GM10248 (cell line): ENCODE results near the gene NR5A1.

Experiments used
- CTCF ChIA-PET: fragments of 300-600 bp; sonication (Branson Sonifier 250); formaldehyde crosslinking; extraction: SDS; loops from one replicate; lab custom pipeline; 2021; ENCODE audit warnings: antibody characterized with exemption; lab: Yijun Ruan, JAX
- POLR2A ChIA-PET: fragments of 350-650 bp; sonication (Branson Sonifier 250); formaldehyde crosslinking; extraction: SDS; loops from one replicate; lab custom pipeline; 2020; ENCODE audit warnings: antibody characterized with exemption; lab: Yijun Ruan, JAX
- DNase-seq: peaks from one replicate; pipeline ENCODE4 v3.0.0; 2012; ENCODE audit errors: extremely low spot score
- TF ChIP-seq, protein P1 (sequence below): IDR thresholded peaks from 2 replicates; pipeline ENCODE4 v1.5.1; 2012; ENCODE audit warnings: mild to moderate bottlenecking, low read depth; ENCODE audit errors: extremely low read depth, missing control alignments, control extremely low read depth

NR5A1 gene

DNA sequence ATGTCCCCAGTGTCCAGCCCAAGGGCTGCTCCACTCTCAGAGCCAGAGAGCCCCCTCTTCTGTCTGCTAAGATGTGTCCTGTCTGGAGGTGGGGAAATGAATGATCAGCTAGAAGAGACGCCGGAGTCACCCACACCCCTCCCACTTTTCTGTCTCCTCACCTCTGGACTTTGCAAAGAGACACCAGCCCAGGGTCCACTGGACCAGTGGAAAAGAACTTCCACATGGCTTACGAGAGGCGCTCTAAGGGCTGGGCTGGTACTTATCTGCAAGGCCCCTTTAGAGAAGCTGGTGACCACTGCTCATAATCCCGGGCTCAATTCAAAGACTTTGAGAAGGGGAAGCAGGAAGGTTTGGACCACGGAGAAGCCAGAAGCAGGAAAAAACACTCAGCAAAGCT lies 9.2 kb downstream of the NR5A1 start:
- DNase-seq = no peak
- TF ChIP-seq, protein P1, sequence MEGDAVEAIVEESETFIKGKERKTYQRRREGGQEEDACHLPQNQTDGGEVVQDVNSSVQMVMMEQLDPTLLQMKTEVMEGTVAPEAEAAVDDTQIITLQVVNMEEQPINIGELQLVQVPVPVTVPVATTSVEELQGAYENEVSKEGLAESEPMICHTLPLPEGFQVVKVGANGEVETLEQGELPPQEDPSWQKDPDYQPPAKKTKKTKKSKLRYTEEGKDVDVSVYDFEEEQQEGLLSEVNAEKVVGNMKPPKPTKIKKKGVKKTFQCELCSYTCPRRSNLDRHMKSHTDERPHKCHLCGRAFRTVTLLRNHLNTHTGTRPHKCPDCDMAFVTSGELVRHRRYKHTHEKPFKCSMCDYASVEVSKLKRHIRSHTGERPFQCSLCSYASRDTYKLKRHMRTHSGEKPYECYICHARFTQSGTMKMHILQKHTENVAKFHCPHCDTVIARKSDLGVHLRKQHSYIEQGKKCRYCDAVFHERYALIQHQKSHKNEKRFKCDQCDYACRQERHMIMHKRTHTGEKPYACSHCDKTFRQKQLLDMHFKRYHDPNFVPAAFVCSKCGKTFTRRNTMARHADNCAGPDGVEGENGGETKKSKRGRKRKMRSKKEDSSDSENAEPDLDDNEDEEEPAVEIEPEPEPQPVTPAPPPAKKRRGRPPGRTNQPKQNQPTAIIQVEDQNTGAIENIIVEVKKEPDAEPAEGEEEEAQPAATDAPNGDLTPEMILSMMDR = no peak
- CTCF ChIA-PET = interaction anchor here (1.3 to 1.4 kb wide), 2 partner anchors 25 to 78 kb away, joined by 3 to 4 read pairs; no protein-coding TSS in a partner anchor
- POLR2A ChIA-PET = no interaction called here

DNA sequence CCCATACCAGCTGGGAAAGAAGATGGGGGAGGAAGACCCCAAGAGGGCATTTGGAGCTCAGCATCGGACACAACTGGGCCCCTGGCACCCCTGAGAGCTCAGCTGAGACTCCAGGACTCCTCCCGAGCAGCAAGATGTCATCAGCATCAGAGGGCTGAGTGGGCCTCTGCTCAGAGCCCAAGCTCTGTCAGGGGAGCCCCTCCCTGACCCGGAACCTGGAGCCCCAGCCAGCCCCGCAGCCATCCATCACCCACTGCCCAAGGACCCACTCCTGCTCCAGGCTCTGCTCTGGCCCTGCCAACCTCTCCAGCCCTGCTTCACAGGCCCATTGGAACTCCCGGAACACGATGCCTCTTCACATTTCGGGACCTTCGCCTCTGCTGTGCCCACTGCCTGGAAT lies 9.8 kb downstream of the NR5A1 start:
- no peak for DNase-seq
- CTCF ChIA-PET = interaction anchor here (1.3 kb wide), 1 partner anchor 79 kb away, joined by 4 read pairs; no protein-coding TSS in a partner anchor
- TF ChIP-seq, protein P1 = no peak
- POLR2A ChIA-PET = no interaction called here

DNA sequence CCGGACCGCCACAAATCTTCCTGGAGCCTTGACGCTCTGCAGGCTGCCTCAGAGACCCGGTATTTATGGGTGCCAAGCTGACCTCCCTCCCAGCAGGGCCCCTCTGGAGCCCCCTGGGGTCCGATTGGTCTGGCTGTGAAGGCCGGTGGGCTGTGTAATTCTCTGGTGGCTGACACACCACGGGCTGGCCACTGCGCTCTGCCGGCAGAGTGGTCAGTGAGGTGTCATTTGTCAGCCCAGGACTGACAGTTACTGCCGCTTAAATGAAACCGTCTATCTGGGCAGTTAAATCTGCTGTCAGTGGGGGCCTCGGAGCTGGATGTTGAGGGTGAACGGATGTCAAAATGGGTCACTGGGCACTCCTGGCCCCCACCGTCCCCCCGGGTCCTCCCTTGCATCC lies 10.7 kb downstream of the NR5A1 start:
- ChIA-PET CTCF (no interaction called here), POLR2A (no interaction called here)
- no peak for DNase-seq
- TF ChIP-seq, protein P1 = no peak

DNA sequence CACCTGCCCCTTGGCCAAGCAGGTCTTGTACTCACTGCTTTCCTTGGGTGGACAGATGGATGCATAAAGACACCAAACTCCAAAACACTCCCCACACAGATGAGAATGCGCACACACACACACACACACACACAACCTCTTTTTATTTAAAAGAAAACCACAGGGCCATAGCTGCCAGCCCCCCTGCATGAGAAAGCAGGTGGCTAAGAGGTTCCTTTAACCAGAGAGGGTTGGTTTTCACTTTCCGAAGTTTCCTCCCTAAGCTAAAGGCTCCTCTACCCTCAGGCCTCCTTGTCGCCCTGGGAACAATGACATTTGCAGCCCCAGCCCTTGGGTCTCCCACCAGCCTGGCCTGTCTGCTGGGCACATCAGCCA lies 11.1 kb downstream of the NR5A1 start:
- ChIA-PET CTCF (no interaction called here), POLR2A (no interaction called here)
- DNase-seq = no peak
- TF ChIP-seq, protein P1 = no peak

DNA sequence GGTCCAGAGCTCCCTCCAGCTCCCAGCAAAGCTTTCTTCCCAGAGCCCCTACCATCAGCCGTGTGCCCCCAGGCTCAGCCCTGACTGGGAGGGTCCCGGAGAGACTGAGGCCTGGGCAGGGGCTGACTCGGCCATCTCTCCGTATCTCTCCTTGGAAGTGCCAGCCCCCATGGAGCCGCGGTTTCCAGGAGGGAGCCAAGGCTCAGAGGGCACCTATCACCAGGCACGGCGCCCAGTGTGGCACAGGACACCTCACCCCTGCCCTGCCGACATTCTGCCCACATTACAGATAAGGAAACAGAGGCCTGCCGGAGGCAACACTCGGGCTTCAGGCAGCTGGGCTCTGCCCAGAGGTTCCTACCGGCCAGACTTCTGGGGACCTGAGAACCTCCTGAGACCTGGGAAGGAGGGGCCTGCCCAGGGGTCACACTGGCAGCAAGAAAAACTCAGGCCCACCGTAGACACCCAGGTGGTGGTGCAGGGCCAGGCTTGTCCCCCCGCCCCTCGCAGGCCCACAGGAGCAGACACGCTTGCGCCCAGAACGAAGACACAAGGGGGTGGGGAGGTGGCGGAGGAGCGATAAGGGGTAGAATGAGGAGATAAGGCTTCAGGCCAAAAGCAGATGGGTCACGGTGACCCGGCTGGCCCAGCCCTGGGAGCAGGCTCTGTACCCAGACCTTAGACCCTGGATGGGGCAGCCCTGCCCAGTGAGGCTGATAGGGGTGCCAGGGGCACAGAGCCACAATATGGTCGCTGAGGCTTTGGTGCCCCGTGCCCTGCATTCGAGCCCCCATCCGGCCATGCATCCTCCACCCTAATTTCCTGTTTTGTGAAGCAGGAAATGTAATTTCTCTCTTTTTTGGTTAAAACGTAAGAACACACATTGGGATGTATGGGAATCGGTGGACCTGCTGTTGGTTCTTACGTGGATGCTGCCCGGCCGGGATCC lies 11.8 kb downstream of the NR5A1 start:
- ChIA-PET CTCF (interaction anchor here (2.0 kb wide), 1 partner anchor 41 kb away, joined by 7 read pairs; no protein-coding TSS in a partner anchor), POLR2A (no interaction called here)
- TF ChIP-seq, protein P1 = no peak
- DNase-seq = no peak

DNA sequence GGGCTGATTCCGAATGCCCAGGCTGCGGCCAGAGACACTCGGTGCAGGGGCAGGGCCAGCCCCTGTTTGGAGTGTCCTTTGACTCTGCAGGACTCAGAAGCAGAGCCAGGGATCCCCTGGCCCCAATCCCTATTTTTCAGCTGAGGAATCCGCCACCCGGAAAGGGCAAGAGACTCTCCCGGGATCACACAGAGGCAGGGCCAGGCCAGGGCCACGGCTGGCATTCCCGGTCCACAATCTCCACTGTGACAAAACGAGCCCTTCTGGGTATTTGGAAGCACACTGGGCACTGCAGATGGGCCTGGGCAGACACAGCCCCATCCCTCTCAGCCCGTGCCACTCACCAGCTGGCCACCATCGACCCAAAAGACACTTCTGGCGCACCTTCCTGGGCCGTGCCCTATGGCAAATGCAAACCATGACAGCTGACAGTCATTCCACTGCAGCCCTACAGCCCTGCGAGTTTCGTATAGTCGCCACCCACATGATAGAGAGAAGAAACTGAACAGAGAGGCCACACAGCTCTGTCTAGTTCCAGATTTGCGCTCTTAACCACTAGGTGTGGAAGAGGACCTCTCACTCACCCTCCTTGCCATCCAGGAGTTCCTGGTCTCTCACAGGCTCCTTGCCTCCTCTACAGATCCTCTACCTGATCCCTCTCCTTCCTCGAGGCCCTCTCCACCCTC lies 13.3 kb downstream of the NR5A1 start:
- TF ChIP-seq, protein P1 = no peak
- peak; percentile 70 for DNase-seq
- POLR2A ChIA-PET = no interaction called here
- CTCF ChIA-PET = interaction anchor here (2.0 kb wide), 1 partner anchor 43 kb away, joined by 7 read pairs; no protein-coding TSS in a partner anchor
